IPS-NIHi11 (cell line): ENCODE measurements around the gene FBXL7.
A peak's percentile ranks its signal among the peaks of the same experiment; 100 is the strongest.

Experiments used
- DNase-seq: peaks from one replicate; pipeline ENCODE4 v3.0.0; 2012; ENCODE audit warnings: mixed read lengths, low spot score

The FBXL7 gene

GRCh38 chr5:15889001-15889400 lies 389.0 kb downstream of the FBXL7 start:
- DNase-seq: no peak

GRCh38 chr5:15893866-15894265 lies 393.9 kb downstream of the FBXL7 start:
- DNase-seq: no peak

- DNase-seq: no peak
Observed at GRCh38 chr5:15897656-15898055, 397.7 kb downstream of the FBXL7 start.

- no peak for DNase-seq
Observed at GRCh38 chr5:15898641-15899040, 398.7 kb downstream of the FBXL7 start.

- no peak for DNase-seq
Observed at GRCh38 chr5:15899481-15899880, 399.5 kb downstream of the FBXL7 start.

- no peak for DNase-seq
Observed at GRCh38 chr5:15901151-15901550, 401.2 kb downstream of the FBXL7 start.

GRCh38 chr5:15902066-15902465 lies 402.1 kb downstream of the FBXL7 start:
- DNase-seq: no peak

GRCh38 chr5:15904899-15905830 lies 405.2 kb downstream of the FBXL7 start:
- no peak for DNase-seq

- no peak for DNase-seq
Observed at GRCh38 chr5:15914638-15915037, 414.7 kb downstream of the FBXL7 start.

- DNase-seq: no peak
Observed at GRCh38 chr5:15926586-15926985, 426.6 kb downstream of the FBXL7 start.

GRCh38 chr5:15927710-15928380 lies 427.9 kb downstream of the FBXL7 start:
- DNase-seq: no peak

- DNase-seq: no peak
Observed at GRCh38 chr5:15929611-15930263, 429.8 kb downstream of the FBXL7 start.

GRCh38 chr5:15932066-15932465 lies 432.1 kb downstream of the FBXL7 start:
- no peak for DNase-seq

GRCh38 chr5:15933259-15934207 lies 433.6 kb downstream of the FBXL7 start:
- DNase-seq: peak; percentile 23

- DNase-seq: no peak
Observed at GRCh38 chr5:15936505-15937245, 436.7 kb downstream of the FBXL7 start.

GRCh38 chr5:15937708-15938107 lies 437.7 kb downstream of the FBXL7 start:
- no peak for DNase-seq

- DNase-seq: no peak
Observed at GRCh38 chr5:15938186-15938585, 438.2 kb downstream of the FBXL7 start.

GRCh38 chr5:15938961-15939360 lies 439.0 kb downstream of the FBXL7 start:
- DNase-seq: no peak

GRCh38 chr5:15940905-15941304 lies 440.9 kb downstream of the FBXL7 start:
- no peak for DNase-seq

GRCh38 chr5:15943487-15943886 lies 443.5 kb downstream of the FBXL7 start:
- DNase-seq: no peak

GRCh38 chr5:15946026-15946425 lies 446.0 kb downstream of the FBXL7 start:
- no peak for DNase-seq
